ENCODE measurements around the gene RPS2.

Gene RPS2

DNA sequence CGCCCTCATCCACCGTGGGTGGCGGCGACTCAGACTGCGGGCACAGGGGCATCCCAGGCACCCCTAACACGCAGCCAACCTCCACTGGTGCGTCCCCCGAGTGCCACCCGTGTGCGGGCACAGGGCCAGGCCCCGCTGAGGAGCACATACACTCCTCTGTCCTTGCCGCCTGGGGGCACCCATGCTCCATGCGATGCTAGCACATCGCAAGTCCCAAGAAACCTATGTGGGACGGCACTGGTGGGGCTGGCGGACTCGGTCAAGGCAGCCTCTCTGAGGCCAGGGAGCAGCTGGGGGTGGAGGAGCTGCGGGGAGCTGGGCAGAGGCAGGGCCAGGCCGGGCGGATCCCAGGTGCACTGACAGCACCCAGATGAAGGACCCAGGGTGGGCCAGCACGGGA, 41.0 kb upstream of the RPS2 start:
- no peak overlapping the region for H3K4me2 ChIP-seq (ENCODE audit: low read depth, low read length, poor library complexity, severe bottlenecking)
- H4K20me1 ChIP-seq (ENCODE audit: low read depth, low read length), result no peaks in the 10 kb centered on the region; the same call in 1 of the 2 replicates
- no peak overlapping the region for H2AFZ ChIP-seq (ENCODE audit: low read depth, low read length, severe bottlenecking)
- no peaks in the 10 kb centered on the region for H3K36me3 ChIP-seq (ENCODE audit: low read length)
- H3K9ac ChIP-seq (ENCODE audit: low read length), result no peak overlapping the region
- no peaks in the 10 kb centered on the region for H3K9me2 ChIP-seq (replicated peaks; ENCODE audit: insufficient read depth, low read length)
- H3F3A ChIP-seq (ENCODE audit: insufficient read depth), result 0 out of 2 replicates have a peak, but pooled peaks cover 3% of the 10 kb centered on the region
- H3K79me2 ChIP-seq (ENCODE audit: insufficient read depth, low read length), result peaks cover 61% of the 10 kb centered on the region
- no peaks in the 10 kb centered on the region for H3K9me3 ChIP-seq (ENCODE audit: insufficient read depth, low read length)
- no peak for TF ChIP-seq CTCF (IDR thresholded peaks at IDR 0.05; ENCODE audit: insufficient read depth, low read length, poor library complexity, severe bottlenecking)
- TF ChIP-seq EZH2phosphoT487 (conservative IDR thresholded peaks at IDR 0.05; ENCODE audit: low read length), result no peak
- no peak overlapping the region for H3K27ac ChIP-seq (ENCODE audit: low read depth, low read length)
- no peak overlapping the region for H3K4me3 ChIP-seq (ENCODE audit: insufficient read depth, low read length, poor library complexity, severe bottlenecking)
- no peaks in the 10 kb centered on the region for H3K27me3 ChIP-seq (ENCODE audit: low read length)

- H3K27me3 ChIP-seq (ENCODE audit: low read length), result no peaks in the 10 kb centered on the region
- 0 out of 2 replicates have a peak, but pooled peaks cover 3% of the 10 kb centered on the region for H3F3A ChIP-seq (ENCODE audit: insufficient read depth)
- H3K36me3 ChIP-seq (ENCODE audit: low read length), result no peaks in the 10 kb centered on the region
- H3K79me2 ChIP-seq (ENCODE audit: insufficient read depth, low read length), result peaks cover 61% of the 10 kb centered on the region
- no peaks in the 10 kb centered on the region; the same call in 1 of the 2 replicates for H4K20me1 ChIP-seq (ENCODE audit: low read depth, low read length)
- H3K9me2 ChIP-seq (replicated peaks; ENCODE audit: insufficient read depth, low read length), result no peaks in the 10 kb centered on the region
- no peak overlapping the region for H3K9ac ChIP-seq (ENCODE audit: low read length)
- H2AFZ ChIP-seq (ENCODE audit: low read depth, low read length, severe bottlenecking), result no peak overlapping the region
- no peak for TF ChIP-seq EZH2phosphoT487 (conservative IDR thresholded peaks at IDR 0.05; ENCODE audit: low read length)
- TF ChIP-seq CTCF (IDR thresholded peaks at IDR 0.05; ENCODE audit: insufficient read depth, low read length, poor library complexity, severe bottlenecking), result no peak
- no peak overlapping the region for H3K27ac ChIP-seq (ENCODE audit: low read depth, low read length)
- no peak overlapping the region for H3K4me2 ChIP-seq (ENCODE audit: low read depth, low read length, poor library complexity, severe bottlenecking)
- H3K4me3 ChIP-seq (ENCODE audit: insufficient read depth, low read length, poor library complexity, severe bottlenecking), result no peak overlapping the region
- H3K9me3 ChIP-seq (ENCODE audit: insufficient read depth, low read length), result no peaks in the 10 kb centered on the region
Measured at GRCh38 chr16:2004795-2005517, 40.3 kb upstream of the RPS2 start.

- no peaks in the 10 kb centered on the region; the same call in 1 of the 2 replicates for H4K20me1 ChIP-seq (ENCODE audit: low read depth, low read length)
- peaks cover 58% of the 10 kb centered on the region for H3K79me2 ChIP-seq (ENCODE audit: insufficient read depth, low read length)
- 0 out of 2 replicates have a peak, but pooled peaks cover 3% of the 10 kb centered on the region for H3F3A ChIP-seq (ENCODE audit: insufficient read depth)
- no peak for TF ChIP-seq EZH2phosphoT487 (conservative IDR thresholded peaks at IDR 0.05; ENCODE audit: low read length)
- TF ChIP-seq CTCF (IDR thresholded peaks at IDR 0.05; ENCODE audit: insufficient read depth, low read length, poor library complexity, severe bottlenecking), result peak; percentile 97
- no peaks in the 10 kb centered on the region for H3K27me3 ChIP-seq (ENCODE audit: low read length)
- H3K4me3 ChIP-seq (ENCODE audit: insufficient read depth, low read length, poor library complexity, severe bottlenecking), result no peak overlapping the region
- no peaks in the 10 kb centered on the region for H3K9me3 ChIP-seq (ENCODE audit: insufficient read depth, low read length)
- no peaks in the 10 kb centered on the region for H3K36me3 ChIP-seq (ENCODE audit: low read length)
- no peak overlapping the region for H3K27ac ChIP-seq (ENCODE audit: low read depth, low read length)
- no peak overlapping the region for H3K4me2 ChIP-seq (ENCODE audit: low read depth, low read length, poor library complexity, severe bottlenecking)
- no peak overlapping the region for H2AFZ ChIP-seq (ENCODE audit: low read depth, low read length, severe bottlenecking)
- no peaks in the 10 kb centered on the region for H3K9me2 ChIP-seq (replicated peaks; ENCODE audit: insufficient read depth, low read length)
- no peak overlapping the region for H3K9ac ChIP-seq (ENCODE audit: low read length)
Measured at GRCh38 chr16:2003827-2004641, 39.4 kb upstream of the RPS2 start.
